Panc1 (cell line): ENCODE data around the gene CDK5RAP2. TPM values are rescaled to one million over a fixed set of nuclear protein-coding genes. Genes with fewer than 3 reads are reported as not detected.

ENCODE experiments used
- ATAC-seq: fragments of 200-7000 bp; cut with Tn5 transposase; 2 replicates; pipeline ENCODE4 v1.9.1; 2020; ENCODE audit warnings: mild to moderate bottlenecking, moderate library complexity
- BruUV-seq: library from RNA; stranded (reverse); fragments of 400-500 nt; replicated peaks from 2 replicates; lab custom pipeline; 2021; lab: Mats Ljungman, UMichigan
- CTCF ChIA-PET: fragments of 300-600 bp; sonication (Branson Sonifier 250); formaldehyde crosslinking; loops from one replicate; lab custom pipeline; 2022; ENCODE audit warnings: antibody characterized with exemption; lab: Charles Lee
- POLR2A ChIA-PET: fragments of 300-600 bp; sonication (Branson Sonifier 250); formaldehyde crosslinking; loops from one replicate; lab custom pipeline; 2022; ENCODE audit warnings: antibody characterized with exemption; lab: Charles Lee
- DNase-seq: peaks from one replicate; pipeline ENCODE4 v3.0.0-alpha.2; 2010; ENCODE audit warnings: low read depth, low spot score
- H3K27ac ChIP-seq: 2 replicates; pipeline ENCODE4 v1.5.1; 2011; ENCODE audit warnings: mild to moderate bottlenecking, low read length, inconsistent platforms
- H3K27me3 ChIP-seq: fragments of 200-500 bp; sonication (Bioruptor generic); 2 replicates; pipeline ENCODE4 v1.6.0; 2014; ENCODE audit warnings: low read length, inconsistent platforms; ENCODE audit not compliant: control insufficient read depth, insufficient read depth
- H3K36me3 ChIP-seq: fragments of 200-500 bp; sonication (Bioruptor generic); 2 replicates; pipeline ENCODE4 v1.5.1; 2014; ENCODE audit warnings: inconsistent platforms, mild to moderate bottlenecking, low read length, moderate library complexity; ENCODE audit not compliant: control insufficient read depth, insufficient read depth
- H3K4me1 ChIP-seq: 2 replicates; pipeline ENCODE4 v1.5.1; 2011; ENCODE audit warnings: inconsistent platforms, mild to moderate bottlenecking, low read length, moderate library complexity; ENCODE audit not compliant: control insufficient read depth, insufficient read depth
- H3K4me3 ChIP-seq, 2 experiments: 2 replicates each; pipeline ENCODE4 v1.5.1; 2011 to 2012; ENCODE audit warnings: low read depth in 2 of 2, low read length in 2 of 2, mild to moderate bottlenecking in 2 of 2, inconsistent platforms in 1 of 2, moderate library complexity in 1 of 2
- H3K9me3 ChIP-seq: fragments of 200-500 bp; sonication (Bioruptor generic); 2 replicates; pipeline ENCODE4 v1.5.1; 2014; ENCODE audit warnings: low read depth, mild to moderate bottlenecking, inconsistent platforms, low read length, moderate library complexity; ENCODE audit not compliant: control insufficient read depth, insufficient read depth
- CTCF ChIP-seq: fragments of 450-650 bp; IDR thresholded peaks from 2 replicates; pipeline ENCODE4 v1.5.1; 2017; ENCODE audit warnings: mild to moderate bottlenecking
- POLR2AphosphoS5 ChIP-seq: IDR thresholded peaks from 2 replicates; pipeline ENCODE4 v1.6.1; 2012; ENCODE audit warnings: mild to moderate bottlenecking, low read depth, low read length, moderate library complexity
- SIN3A ChIP-seq: IDR thresholded peaks from 2 replicates; pipeline ENCODE4 v1.6.1; 2012; ENCODE audit warnings: low read depth, mild to moderate bottlenecking, low read length, moderate library complexity, borderline replicate concordance; ENCODE audit not compliant: insufficient read depth
- TCF7L2 ChIP-seq: IDR thresholded peaks from 2 replicates; pipeline ENCODE4 v1.6.1; 2011; ENCODE audit warnings: mild to moderate bottlenecking, low read depth, low read length, inconsistent platforms
- in situ Hi-C: cut with HindIII; loops from 2 replicates; pipeline ENCODE4 v1.10.0; 2016; ENCODE audit warnings: low sequenced_read_pairs, low pct_unique_long_range_greater_than_20kb
- intact Hi-C: fragments of 100-400 bp; cut with micrococcal nuclease; formaldehyde crosslinking; loops from one replicate; pipeline ENCODE4 v1.10.0; 2022; ENCODE audit not compliant: unreplicated experiment
- total RNA-seq: library from RNA; stranded (reverse); gene quantifications from one replicate; pipeline ENCODE4 v1.2.1, GENCODE V29; 2021; ENCODE audit not compliant: unreplicated experiment
- TF ChIP-seq, protein P1 (sequence below), 2 experiments: IDR thresholded peaks; 2 replicates each; pipeline ENCODE4 v1.6.1; 2011 to 2012; ENCODE audit warnings: low read depth in 2 of 2, control low read depth in 1 of 2, low read length in 1 of 2, mild to moderate bottlenecking in 1 of 2, moderate library complexity in 1 of 2; ENCODE audit not compliant: insufficient read depth in 1 of 2

Gene CDK5RAP2
- total RNA-seq, 1 experiment from 2014 or later: 47.7 TPM

DNA sequence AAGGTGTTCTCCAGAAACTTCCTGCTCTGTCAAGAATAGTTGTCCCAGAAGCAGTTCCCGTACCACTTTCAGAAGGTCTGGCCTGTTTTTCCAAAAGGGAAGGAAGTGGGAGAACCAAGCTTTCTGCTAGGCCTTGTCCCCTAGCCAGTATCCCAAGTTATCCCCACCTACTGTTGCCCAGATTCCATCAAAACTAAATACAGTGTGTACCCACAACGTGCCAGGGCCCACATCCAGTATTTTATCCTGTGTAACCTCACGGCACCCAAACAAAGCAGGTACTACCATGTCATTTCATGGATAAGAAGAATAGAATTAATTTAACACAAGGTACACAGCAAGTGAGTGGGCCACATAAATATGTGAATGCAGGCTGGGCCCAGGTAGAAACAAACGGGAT lies 126.2 kb downstream of the CDK5RAP2 start:
- peaks cover 2% of the 10 kb centered on the region; the same call in 1 of the 2 replicates for H3K36me3 ChIP-seq
- intact Hi-C loops: no loop called here
- CTCF ChIA-PET: no interaction called here
- no peaks in the 10 kb centered on the region for H3K27me3 ChIP-seq
- H3K9me3 ChIP-seq: no peaks in the 10 kb centered on the region
- no peaks in the 10 kb centered on the region for H3K4me1 ChIP-seq
- ATAC-seq (no peak), DNase-seq (no peak)
- POLR2A ChIA-PET: no interaction called here
- in situ Hi-C loops: no loop called here
- H3K4me3 ChIP-seq: no peak overlapping the region
- no peak overlapping the region for H3K27ac ChIP-seq
- no peak for TF ChIP-seq TCF7L2
- no peak for TF ChIP-seq POLR2AphosphoS5
- TF ChIP-seq CTCF: no peak
- no peak for TF ChIP-seq SIN3A
- TF ChIP-seq, protein P1, sequence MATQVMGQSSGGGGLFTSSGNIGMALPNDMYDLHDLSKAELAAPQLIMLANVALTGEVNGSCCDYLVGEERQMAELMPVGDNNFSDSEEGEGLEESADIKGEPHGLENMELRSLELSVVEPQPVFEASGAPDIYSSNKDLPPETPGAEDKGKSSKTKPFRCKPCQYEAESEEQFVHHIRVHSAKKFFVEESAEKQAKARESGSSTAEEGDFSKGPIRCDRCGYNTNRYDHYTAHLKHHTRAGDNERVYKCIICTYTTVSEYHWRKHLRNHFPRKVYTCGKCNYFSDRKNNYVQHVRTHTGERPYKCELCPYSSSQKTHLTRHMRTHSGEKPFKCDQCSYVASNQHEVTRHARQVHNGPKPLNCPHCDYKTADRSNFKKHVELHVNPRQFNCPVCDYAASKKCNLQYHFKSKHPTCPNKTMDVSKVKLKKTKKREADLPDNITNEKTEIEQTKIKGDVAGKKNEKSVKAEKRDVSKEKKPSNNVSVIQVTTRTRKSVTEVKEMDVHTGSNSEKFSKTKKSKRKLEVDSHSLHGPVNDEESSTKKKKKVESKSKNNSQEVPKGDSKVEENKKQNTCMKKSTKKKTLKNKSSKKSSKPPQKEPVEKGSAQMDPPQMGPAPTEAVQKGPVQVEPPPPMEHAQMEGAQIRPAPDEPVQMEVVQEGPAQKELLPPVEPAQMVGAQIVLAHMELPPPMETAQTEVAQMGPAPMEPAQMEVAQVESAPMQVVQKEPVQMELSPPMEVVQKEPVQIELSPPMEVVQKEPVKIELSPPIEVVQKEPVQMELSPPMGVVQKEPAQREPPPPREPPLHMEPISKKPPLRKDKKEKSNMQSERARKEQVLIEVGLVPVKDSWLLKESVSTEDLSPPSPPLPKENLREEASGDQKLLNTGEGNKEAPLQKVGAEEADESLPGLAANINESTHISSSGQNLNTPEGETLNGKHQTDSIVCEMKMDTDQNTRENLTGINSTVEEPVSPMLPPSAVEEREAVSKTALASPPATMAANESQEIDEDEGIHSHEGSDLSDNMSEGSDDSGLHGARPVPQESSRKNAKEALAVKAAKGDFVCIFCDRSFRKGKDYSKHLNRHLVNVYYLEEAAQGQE (IDR thresholded peaks at IDR 0.05; ENCODE audit: insufficient read depth in 1 of 2, low read depth in 2 of 2, low read length in 1 of 2): no peak
- BruUV-seq: no TSS peak

DNA sequence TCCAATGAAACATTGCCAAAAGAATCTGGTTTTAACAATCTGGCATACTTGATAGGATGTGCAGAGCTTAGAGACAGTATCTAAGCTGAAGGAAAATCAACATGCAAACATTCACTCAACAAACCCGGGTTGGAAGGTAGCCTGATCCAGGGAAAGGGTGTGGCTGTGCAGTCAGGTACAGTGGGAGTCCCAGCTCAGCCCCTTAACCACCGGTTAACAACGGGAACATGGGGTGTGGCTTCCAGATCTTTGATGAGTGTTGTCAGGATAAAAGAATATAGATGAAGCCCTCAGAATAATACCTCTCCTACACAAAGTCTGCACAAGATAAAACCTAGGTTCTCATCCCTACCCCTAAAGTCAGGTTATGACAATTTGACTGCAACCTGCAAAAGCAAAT lies 127.3 kb downstream of the CDK5RAP2 start:
- Histone ChIP-seq H3K27me3 (no peaks in the 10 kb centered on the region), H3K4me1 (no peaks in the 10 kb centered on the region), H3K27ac (no peak overlapping the region), H3K36me3 (peaks cover 2% of the 10 kb centered on the region; the same call in 1 of the 2 replicates), H3K4me3 (no peak overlapping the region), H3K9me3 (no peaks in the 10 kb centered on the region)
- ChIA-PET CTCF (no interaction called here), POLR2A (no interaction called here)
- TF ChIP-seq POLR2AphosphoS5: no peak
- no peak for TF ChIP-seq SIN3A
- no peak for TF ChIP-seq TCF7L2
- TF ChIP-seq CTCF: no peak
- TF ChIP-seq, protein P1 (IDR thresholded peaks at IDR 0.05; ENCODE audit: insufficient read depth in 1 of 2, low read depth in 2 of 2, low read length in 1 of 2): no peak
- intact Hi-C loops: no loop called here
- DNase-seq: no peak
- no TSS peak for BruUV-seq
- in situ Hi-C loops: no loop called here
- no peak for ATAC-seq
